Measurements from ENCODE around the gene WWC2.

WWC2 gene

GRCh38 chr4:183098723-183099536 lies at the start of gene WWC2:
WWC2 (plus strand) TSS chr4:183099257; CDS start chr4:183099492, 235 bp downstream.
- CTCF ChIA-PET: interaction anchor here (1.5 to 1.8 kb wide), 2 partner anchors 158 to 163 kb away, joined by 5 to 7 read pairs; no protein-coding TSS in a partner anchor
- no peaks in the 10 kb centered on the region for H3K9me3 Mint-ChIP-seq
- H3K27me3 Mint-ChIP-seq: peaks cover 69% of the 10 kb centered on the region
- peaks cover 2% of the 10 kb centered on the region for H3K4me1 Mint-ChIP-seq
- H3K4me3 Mint-ChIP-seq: peak within 1 kb of the TSS; percentile 64
- H3K36me3 Mint-ChIP-seq: no peaks in the 10 kb centered on the region
- H3K27ac Mint-ChIP-seq: no peak within 1 kb of the TSS
- peak; percentile 72 for DNase-seq

DNA sequence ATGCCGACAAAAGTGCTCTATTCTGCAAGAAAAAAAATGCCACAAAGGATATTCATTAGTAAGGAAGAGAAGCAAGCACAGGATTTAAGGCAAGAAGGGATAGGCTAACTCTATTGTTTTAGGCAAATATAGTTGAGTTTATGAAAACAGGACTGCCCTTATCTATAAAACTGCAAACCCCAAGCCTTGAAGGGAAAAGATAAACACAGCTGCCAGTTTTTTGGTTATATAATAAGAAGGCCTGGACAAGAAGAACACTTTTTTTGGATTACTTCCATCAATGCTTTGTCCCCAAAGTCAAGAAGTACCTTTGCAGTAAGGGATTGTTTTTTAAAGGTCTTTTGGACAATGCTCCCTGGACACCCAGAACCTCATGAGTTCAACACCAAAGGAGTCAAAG lies 45.4 kb upstream of the WWC2 start:
- Mint-ChIP-seq H3K4me3 (no peak overlapping the region), H3K27me3 (no peaks in the 10 kb centered on the region), H3K4me1 (no peaks in the 10 kb centered on the region), H3K9me3 (no peaks in the 10 kb centered on the region), H3K36me3 (no peaks in the 10 kb centered on the region), H3K27ac (no peak overlapping the region)
- DNase-seq: no peak
- CTCF ChIA-PET: no interaction called here

DNA sequence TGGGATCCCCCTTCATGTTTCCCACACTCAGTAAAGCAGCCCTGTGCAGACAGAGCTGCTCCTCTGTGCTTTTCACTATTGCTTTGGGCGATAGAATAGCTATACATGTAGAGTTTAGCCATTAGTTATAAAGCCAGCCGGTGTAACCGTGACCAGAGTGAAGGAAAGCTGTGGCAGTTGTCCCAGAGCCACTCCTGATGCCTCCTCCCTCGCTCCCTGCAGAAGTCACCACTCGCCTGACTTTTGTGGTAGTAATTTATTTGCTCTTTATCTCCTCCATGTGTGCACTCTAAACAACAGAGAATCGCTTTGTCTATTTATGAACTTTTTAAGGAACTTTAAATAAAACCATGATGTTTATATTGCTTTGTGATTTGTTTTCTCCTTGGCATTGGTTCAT lies 41.8 kb upstream of the WWC2 start:
- CTCF ChIA-PET: no interaction called here
- no peak for DNase-seq

GRCh38 chr4:183059797-183060196 lies 39.3 kb upstream of the WWC2 start:
- Mint-ChIP-seq H3K9me3 (no peaks in the 10 kb centered on the region), H3K4me3 (no peak overlapping the region), H3K27me3 (no peaks in the 10 kb centered on the region), H3K36me3 (no peaks in the 10 kb centered on the region), H3K4me1 (no peaks in the 10 kb centered on the region), H3K27ac (no peak overlapping the region)
- no peak for DNase-seq
- CTCF ChIA-PET: no interaction called here

More for the DNA sequence above, 41.8 kb upstream of the WWC2 start:
- no peaks in the 10 kb centered on the region for H3K9me3 Mint-ChIP-seq
- no peak overlapping the region for H3K4me3 Mint-ChIP-seq
- no peaks in the 10 kb centered on the region for H3K4me1 Mint-ChIP-seq
- no peaks in the 10 kb centered on the region for H3K36me3 Mint-ChIP-seq
- no peaks in the 10 kb centered on the region for H3K27me3 Mint-ChIP-seq
- H3K27ac Mint-ChIP-seq: no peak overlapping the region

DNA sequence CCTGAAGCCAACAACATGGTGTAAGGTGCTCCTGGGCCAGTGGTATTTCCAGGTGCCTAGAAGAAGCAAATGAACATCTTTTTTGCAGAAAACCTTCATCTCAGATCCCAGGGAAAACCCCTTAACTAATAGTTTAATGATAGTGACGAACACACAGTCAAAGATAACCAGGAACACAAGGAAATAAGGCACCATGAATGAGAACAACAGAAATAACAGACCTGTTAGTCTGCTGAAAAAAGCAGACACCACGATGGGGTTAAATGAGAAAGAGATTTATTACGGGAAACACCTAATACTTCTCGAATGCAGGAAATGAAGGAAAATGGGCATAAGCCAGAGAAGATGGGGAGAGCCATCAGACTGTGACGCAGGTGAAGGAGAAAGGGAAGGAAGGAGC lies 30.6 kb upstream of the WWC2 start:
- Mint-ChIP-seq H3K27ac (no peak overlapping the region), H3K4me1 (no peaks in the 10 kb centered on the region), H3K36me3 (no peaks in the 10 kb centered on the region), H3K4me3 (no peak overlapping the region), H3K9me3 (no peaks in the 10 kb centered on the region), H3K27me3 (peaks cover 12% of the 10 kb centered on the region)
- CTCF ChIA-PET: no interaction called here
- no peak for DNase-seq

DNA sequence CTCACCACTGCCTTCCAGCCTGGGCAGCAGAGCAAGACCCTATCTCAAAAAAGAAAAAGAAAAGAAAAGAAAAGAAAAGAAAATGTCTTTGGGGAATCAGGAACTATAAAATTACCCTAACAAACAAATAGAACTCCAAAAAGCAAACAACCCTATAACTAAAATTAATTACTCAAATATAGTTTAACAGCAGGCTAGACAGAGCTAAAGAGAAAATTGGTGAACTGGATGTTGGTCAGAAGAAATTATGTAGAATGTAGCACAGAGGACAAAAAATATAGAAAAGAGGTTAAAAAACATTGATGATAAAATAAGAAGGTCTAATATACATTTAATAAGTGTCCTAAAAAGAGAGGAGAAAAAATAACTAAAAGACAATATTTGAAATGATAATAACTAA lies 27.8 kb upstream of the WWC2 start:
- Mint-ChIP-seq H3K36me3 (no peaks in the 10 kb centered on the region), H3K27me3 (peaks cover 15% of the 10 kb centered on the region), H3K9me3 (no peaks in the 10 kb centered on the region), H3K4me3 (no peak overlapping the region), H3K4me1 (no peaks in the 10 kb centered on the region), H3K27ac (no peak overlapping the region)
- no peak for DNase-seq
- CTCF ChIA-PET: interaction anchor here (4.4 to 5.8 kb wide), 2 partner anchors 178 to 187 kb away, joined by 42 to 111 read pairs; no protein-coding TSS in a partner anchor

DNA sequence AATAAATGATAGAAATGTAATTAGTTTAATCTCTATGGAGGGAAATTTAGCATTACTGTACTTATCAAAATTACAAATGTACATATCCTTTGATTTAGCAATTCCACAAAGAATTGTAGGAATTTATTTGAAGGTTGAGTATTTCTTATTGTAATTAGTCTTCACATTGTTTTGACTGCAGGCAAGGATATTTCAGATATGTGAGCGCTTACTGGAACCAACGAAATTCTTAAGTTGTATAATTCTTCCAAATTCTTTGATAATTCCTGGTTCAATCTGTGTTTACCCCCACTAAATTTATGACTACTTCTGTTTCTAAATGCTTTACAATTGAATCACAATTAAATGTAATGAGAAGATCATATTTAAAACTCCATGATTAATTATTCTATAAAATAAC lies 26.9 kb upstream of the WWC2 start:
- no peak overlapping the region for H3K27ac Mint-ChIP-seq

GRCh38 chr4:183073838-183074145 lies 25.3 kb upstream of the WWC2 start:
- Mint-ChIP-seq H3K36me3 (no peaks in the 10 kb centered on the region), H3K9me3 (no peaks in the 10 kb centered on the region), H3K27me3 (peaks cover 15% of the 10 kb centered on the region), H3K27ac (no peak overlapping the region), H3K4me3 (no peak overlapping the region), H3K4me1 (no peaks in the 10 kb centered on the region)
- CTCF ChIA-PET: interaction anchor here (0.9 to 5.8 kb wide), 7 partner anchors 9 to 200 kb away, joined by 3 to 111 read pairs (median 4); no protein-coding TSS in a partner anchor
- DNase-seq: no peak

More for the DNA sequence above, 26.9 kb upstream of the WWC2 start:
- no peak for DNase-seq
- Mint-ChIP-seq H3K4me1 (no peaks in the 10 kb centered on the region), H3K4me3 (no peak overlapping the region), H3K36me3 (no peaks in the 10 kb centered on the region), H3K27me3 (peaks cover 15% of the 10 kb centered on the region), H3K9me3 (no peaks in the 10 kb centered on the region)
- CTCF ChIA-PET: interaction anchor here (4.4 to 5.8 kb wide), 2 partner anchors 177 to 186 kb away, joined by 42 to 111 read pairs; no protein-coding TSS in a partner anchor

GRCh38 chr4:183074288-183074990 lies 24.6 kb upstream of the WWC2 start:
- no peaks in the 10 kb centered on the region for H3K36me3 Mint-ChIP-seq
- DNase-seq: no peak
- CTCF ChIA-PET: interaction anchor here (0.7 to 5.8 kb wide), 5 partner anchors 171 to 201 kb away, joined by 3 to 111 read pairs (median 4); no protein-coding TSS in a partner anchor
- H3K9me3 Mint-ChIP-seq: no peaks in the 10 kb centered on the region
- peaks cover 15% of the 10 kb centered on the region for H3K27me3 Mint-ChIP-seq
- H3K4me3 Mint-ChIP-seq: no peak overlapping the region
- no peak overlapping the region for H3K27ac Mint-ChIP-seq
- H3K4me1 Mint-ChIP-seq: no peaks in the 10 kb centered on the region

DNA sequence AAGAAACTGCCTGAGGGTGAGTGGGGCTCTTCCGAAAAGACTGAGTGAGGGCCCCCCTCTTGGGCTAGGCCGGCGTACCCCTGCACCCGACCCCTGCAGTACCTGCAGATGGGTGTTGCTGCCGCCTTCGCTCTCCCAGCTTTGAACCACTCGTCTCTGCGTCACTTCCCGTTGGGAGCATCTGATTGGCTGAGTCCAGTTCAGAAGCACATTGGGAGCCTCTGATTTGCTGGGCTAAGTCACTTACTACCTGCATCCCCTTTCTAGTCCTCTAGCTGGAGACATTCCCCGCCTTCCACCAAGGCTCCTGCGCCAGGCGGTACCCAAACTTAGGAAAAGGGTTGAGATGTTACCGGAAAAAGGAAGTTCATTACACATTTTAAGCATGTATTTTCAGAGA lies 20.4 kb upstream of the WWC2 start:
- CTCF ChIA-PET: interaction anchor here (1.3 kb wide), 1 partner anchor 171 kb away, joined by 3 read pairs; no protein-coding TSS in a partner anchor
- H3K9me3 Mint-ChIP-seq: no peaks in the 10 kb centered on the region

GRCh38 chr4:183080372-183081115 lies 18.5 kb upstream of the WWC2 start:
- CTCF ChIA-PET: interaction anchor here (1.2 kb wide), 1 partner anchor 182 kb away, joined by 4 read pairs; no protein-coding TSS in a partner anchor
- no peak overlapping the region for H3K4me3 Mint-ChIP-seq
- peaks cover 6% of the 10 kb centered on the region for H3K27me3 Mint-ChIP-seq
- no peak overlapping the region for H3K27ac Mint-ChIP-seq
- no peaks in the 10 kb centered on the region for H3K9me3 Mint-ChIP-seq
- DNase-seq: no peak
- no peaks in the 10 kb centered on the region for H3K4me1 Mint-ChIP-seq
- H3K36me3 Mint-ChIP-seq: no peaks in the 10 kb centered on the region

More for the DNA sequence above, 20.4 kb upstream of the WWC2 start:
- peaks cover 10% of the 10 kb centered on the region for H3K27me3 Mint-ChIP-seq
- no peaks in the 10 kb centered on the region for H3K4me1 Mint-ChIP-seq
- no peak overlapping the region for H3K27ac Mint-ChIP-seq
- no peaks in the 10 kb centered on the region for H3K36me3 Mint-ChIP-seq
- H3K4me3 Mint-ChIP-seq: no peak overlapping the region
- no peak for DNase-seq

- Mint-ChIP-seq H3K4me3 (no peak overlapping the region), H3K27me3 (peaks cover 6% of the 10 kb centered on the region), H3K4me1 (no peaks in the 10 kb centered on the region), H3K36me3 (no peaks in the 10 kb centered on the region), H3K27ac (no peak overlapping the region), H3K9me3 (no peaks in the 10 kb centered on the region)
- no peak for DNase-seq
- CTCF ChIA-PET: interaction anchor here (1.2 kb wide), 1 partner anchor 181 kb away, joined by 4 read pairs; no protein-coding TSS in a partner anchor
Measured at GRCh38 chr4:183081116-183081469, 18.0 kb upstream of the WWC2 start.

DNA sequence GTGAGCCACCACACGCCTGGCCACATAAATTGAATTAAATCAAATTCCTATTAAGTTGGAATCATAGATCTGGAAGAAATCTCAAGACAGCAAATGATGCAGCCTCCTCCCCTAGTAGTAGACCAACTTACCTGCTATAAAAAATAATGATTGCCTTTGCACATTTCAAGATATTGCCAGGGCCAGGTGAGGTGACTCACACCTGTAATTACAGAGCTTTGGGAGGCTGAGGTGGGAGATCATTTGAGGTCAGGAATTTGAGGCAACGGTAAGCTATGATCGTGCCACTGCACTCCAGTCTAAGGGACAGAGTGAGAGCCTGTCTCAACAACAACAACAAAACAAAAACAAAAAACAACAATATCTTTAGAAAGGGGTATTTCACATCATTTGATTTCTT lies 17.0 kb upstream of the WWC2 start:
- Mint-ChIP-seq H3K4me1 (no peaks in the 10 kb centered on the region), H3K36me3 (no peaks in the 10 kb centered on the region), H3K27me3 (peaks cover 6% of the 10 kb centered on the region), H3K4me3 (no peak overlapping the region), H3K9me3 (no peaks in the 10 kb centered on the region), H3K27ac (no peak overlapping the region)
- DNase-seq: no peak
- CTCF ChIA-PET: interaction anchor here (0.7 kb wide), 2 partner anchors 63 to 180 kb away, joined by 3 read pairs; no protein-coding TSS in a partner anchor

All from activated naive CD4-positive, alpha-beta T cell treated with anti-CD3 and anti-CD28 coated beads, Interleukin-2, amount 10 ng/mL, durations not matched to agents 7 days and 5 days (primary cell).